ENCODE measurements around the gene LHX4. TPM values are rescaled to one million over a fixed set of nuclear protein-coding genes. Genes with fewer than 3 reads are reported as not detected.

The LHX4 gene
- total and polyA plus RNA-seq, 9 of the 15 experiments (the other 6 are each of a cell fraction or from before 2014, with no cell fraction given), result 0.01 to 0.11 (median 0.07) TPM; not detected in 5

DNA sequence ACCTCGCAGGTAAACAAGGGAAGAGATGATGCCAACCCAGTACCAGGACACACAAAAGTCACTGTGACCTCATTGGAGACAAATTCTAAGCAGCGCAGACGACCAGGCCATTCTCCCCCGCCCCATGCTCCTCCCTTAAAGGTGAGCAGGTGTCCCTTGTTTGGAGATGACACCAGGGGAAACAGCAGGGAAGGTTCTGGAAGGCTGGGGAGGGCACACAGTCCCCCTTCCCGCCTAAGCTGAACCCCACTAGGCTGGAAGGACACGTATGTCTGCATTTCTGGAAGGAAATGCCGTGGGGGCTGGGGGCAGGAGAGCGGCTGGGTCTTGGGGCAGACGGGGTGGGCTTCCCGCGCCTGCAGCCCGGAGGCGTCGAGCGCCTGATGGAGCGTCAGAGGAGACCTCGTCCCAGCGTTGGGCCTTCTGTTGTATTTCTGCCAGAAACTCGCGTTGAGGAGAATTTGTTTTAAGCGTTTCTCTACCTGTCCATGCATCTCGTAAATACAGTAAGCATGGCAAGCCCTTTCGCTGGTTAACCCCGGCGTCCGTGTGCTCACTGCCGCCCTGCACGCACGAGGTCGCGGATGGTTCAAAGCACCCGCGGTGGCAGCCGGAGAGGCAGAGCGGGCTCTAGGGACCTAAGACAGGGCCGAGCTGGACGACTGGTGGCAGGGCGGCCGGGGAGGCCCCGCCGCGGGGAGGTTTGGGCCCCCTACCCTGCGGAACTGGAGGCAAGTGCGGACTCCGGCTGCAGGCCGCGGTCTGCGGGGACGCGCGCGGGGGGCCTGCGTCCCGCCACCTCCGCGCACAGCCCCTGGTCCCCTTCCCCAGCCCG, 1.2 kb upstream of the LHX4 start (continued):
- TF ChIP-seq MGA (IDR thresholded peaks at IDR 0.05), result peak; percentile 55
- TF ChIP-seq GTF2E2 (tag; IDR thresholded peaks at IDR 0.05), result 0 out of 2 replicates have a peak, but pooled peaks have one; percentile 27
- TF ChIP-seq CBX2 (IDR thresholded peaks at IDR 0.05; ENCODE audit: insufficient read depth, low read length, poor library complexity, severe bottlenecking), result peak; percentile 94
- TF ChIP-seq PRDM10 (IDR thresholded peaks at IDR 0.05; ENCODE audit: partially characterized antibody), result no peak
- TF ChIP-seq, protein P1, sequence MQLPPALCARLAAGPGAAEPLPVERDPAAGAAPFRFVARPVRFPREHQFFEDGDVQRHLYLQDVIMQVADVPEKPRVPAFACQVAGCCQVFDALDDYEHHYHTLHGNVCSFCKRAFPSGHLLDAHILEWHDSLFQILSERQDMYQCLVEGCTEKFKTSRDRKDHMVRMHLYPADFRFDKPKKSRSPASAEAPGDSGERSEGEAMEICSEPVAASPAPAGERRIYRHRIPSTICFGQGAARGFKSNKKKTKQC (CRISPR knock-in tag; IDR thresholded peaks at IDR 0.05), result 0 out of 2 replicates have a peak, but pooled peaks have one; percentile 8
- TF ChIP-seq, protein P2, sequence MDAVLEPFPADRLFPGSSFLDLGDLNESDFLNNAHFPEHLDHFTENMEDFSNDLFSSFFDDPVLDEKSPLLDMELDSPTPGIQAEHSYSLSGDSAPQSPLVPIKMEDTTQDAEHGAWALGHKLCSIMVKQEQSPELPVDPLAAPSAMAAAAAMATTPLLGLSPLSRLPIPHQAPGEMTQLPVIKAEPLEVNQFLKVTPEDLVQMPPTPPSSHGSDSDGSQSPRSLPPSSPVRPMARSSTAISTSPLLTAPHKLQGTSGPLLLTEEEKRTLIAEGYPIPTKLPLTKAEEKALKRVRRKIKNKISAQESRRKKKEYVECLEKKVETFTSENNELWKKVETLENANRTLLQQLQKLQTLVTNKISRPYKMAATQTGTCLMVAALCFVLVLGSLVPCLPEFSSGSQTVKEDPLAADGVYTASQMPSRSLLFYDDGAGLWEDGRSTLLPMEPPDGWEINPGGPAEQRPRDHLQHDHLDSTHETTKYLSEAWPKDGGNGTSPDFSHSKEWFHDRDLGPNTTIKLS (IDR thresholded peaks at IDR 0.05; ENCODE audit: borderline replicate concordance, low read depth), result 0 out of 2 replicates have a peak, but pooled peaks have one; percentile 32

Measured in K562 (cell line).